Stomach (tissue), 4 donors: ENCODE measurements around the gene LRATD1.

Experiments
- EP300 ChIP-seq: sonication (generic); formaldehyde crosslinking; IDR thresholded peaks from one replicate; pipeline ENCODE4 v1.6.1; 2017; ENCODE audit warnings: antibody characterized with exemption
- POLR2A ChIP-seq, 4 donors: fragments of 450-650 bp; IDR thresholded peaks; one replicate each; pipeline ENCODE4 v1.6.1; 2016; ENCODE audit warnings: antibody characterized with exemption in 4 of 4, control low read depth in 2 of 4, mild to moderate bottlenecking in 1 of 4, moderate library complexity in 1 of 4

DNA sequence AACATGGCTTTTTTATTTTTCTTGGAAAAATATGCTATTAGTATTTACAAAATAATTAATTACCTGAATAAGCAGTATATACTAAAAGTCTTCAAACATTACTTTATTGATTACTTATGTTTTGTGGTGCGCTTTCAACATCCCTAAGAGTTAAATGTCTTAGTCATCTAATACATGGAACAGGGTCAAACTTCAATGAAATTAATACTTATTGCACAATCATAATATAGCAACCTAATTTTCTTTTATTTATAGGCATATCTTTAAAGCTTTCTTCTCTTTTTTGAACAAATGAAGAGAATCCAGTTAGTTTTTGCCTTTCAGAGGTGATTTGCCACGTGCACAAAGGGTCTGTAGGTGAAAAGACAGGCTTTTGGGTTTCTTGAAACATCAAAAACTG, 6.0 kb downstream of the LRATD1 start:
- TF ChIP-seq POLR2A (IDR thresholded peaks at IDR 0.05) = no peak
- no peak for TF ChIP-seq EP300
